Stomach (tissue), 4 donors: ENCODE measurements around the gene KIAA1586.
"Not testable (repeated sequence)": the region's sequence is repeated elsewhere in the genome, so short reads cannot be mapped to it uniquely, and the experiment has no call there.

Experiments used
- EP300 ChIP-seq: sonication (generic); formaldehyde crosslinking; IDR thresholded peaks from one replicate; pipeline ENCODE4 v1.6.1; 2017; ENCODE audit warnings: antibody characterized with exemption
- POLR2A ChIP-seq, 4 donors: fragments of 450-650 bp; IDR thresholded peaks; one replicate each; pipeline ENCODE4 v1.6.1; 2016; ENCODE audit warnings: antibody characterized with exemption in 4 of 4, control low read depth in 2 of 4, mild to moderate bottlenecking in 1 of 4, moderate library complexity in 1 of 4
- POLR2AphosphoS5 ChIP-seq, 3 donors: sonication (generic); formaldehyde crosslinking; IDR thresholded peaks; one replicate each; pipeline ENCODE4 v1.6.1; 2016; ENCODE audit warnings: antibody characterized with exemption in 3 of 3
- TF ChIP-seq, protein P1 (sequence below), 7 experiments: fragments of 450-650 bp in 4 of 7; fragments of 200-600 bp in 3 of 7; sonication (generic) in 3 of 7; IDR thresholded peaks; one replicate each; pipeline ENCODE4 v1.5.1; 2016 to 2019; ENCODE audit warnings: antibody characterized with exemption in 7 of 7, control low read depth in 2 of 7, mild to moderate bottlenecking in 1 of 7

- TF ChIP-seq POLR2A (IDR thresholded peaks at IDR 0.05) (peak in 1 of 4 donors; percentile 52), POLR2AphosphoS5 (IDR thresholded peaks at IDR 0.05) (peak; percentile 72 to 84 (median 76))
- TF ChIP-seq, protein P1, sequence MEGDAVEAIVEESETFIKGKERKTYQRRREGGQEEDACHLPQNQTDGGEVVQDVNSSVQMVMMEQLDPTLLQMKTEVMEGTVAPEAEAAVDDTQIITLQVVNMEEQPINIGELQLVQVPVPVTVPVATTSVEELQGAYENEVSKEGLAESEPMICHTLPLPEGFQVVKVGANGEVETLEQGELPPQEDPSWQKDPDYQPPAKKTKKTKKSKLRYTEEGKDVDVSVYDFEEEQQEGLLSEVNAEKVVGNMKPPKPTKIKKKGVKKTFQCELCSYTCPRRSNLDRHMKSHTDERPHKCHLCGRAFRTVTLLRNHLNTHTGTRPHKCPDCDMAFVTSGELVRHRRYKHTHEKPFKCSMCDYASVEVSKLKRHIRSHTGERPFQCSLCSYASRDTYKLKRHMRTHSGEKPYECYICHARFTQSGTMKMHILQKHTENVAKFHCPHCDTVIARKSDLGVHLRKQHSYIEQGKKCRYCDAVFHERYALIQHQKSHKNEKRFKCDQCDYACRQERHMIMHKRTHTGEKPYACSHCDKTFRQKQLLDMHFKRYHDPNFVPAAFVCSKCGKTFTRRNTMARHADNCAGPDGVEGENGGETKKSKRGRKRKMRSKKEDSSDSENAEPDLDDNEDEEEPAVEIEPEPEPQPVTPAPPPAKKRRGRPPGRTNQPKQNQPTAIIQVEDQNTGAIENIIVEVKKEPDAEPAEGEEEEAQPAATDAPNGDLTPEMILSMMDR (IDR thresholded peaks at IDR 0.05) = not testable (repeated sequence)
- not testable (repeated sequence) for TF ChIP-seq EP300
Observed at GRCh38 chr6:57046332-57047256, at the start of gene KIAA1586.
